Smooth muscle cell (in vitro differentiated cells): ENCODE measurements around the gene ZNF587B. TPM values are rescaled to one million over a fixed set of nuclear protein-coding genes. Genes with fewer than 3 reads are reported as not detected.

Experiments used
- DNase-seq: peaks from one replicate; lab custom pipeline; 2025; ENCODE audit not compliant: unreplicated experiment; lab: John Stamatoyannopoulos, UW
- H2AFZ ChIP-seq: fragments of 200-600 bp; sonication (generic); 2 replicates; pipeline ENCODE4 v1.6.0; 2016; ENCODE audit warnings: antibody characterized with exemption, low read depth, mild to moderate bottlenecking
- H3F3A ChIP-seq: fragments of 200-600 bp; sonication (generic); 2 replicates; pipeline ENCODE4 v1.6.0; 2017; ENCODE audit warnings: antibody characterized with exemption, low read depth
- H3K27ac ChIP-seq: fragments of 200-600 bp; sonication (generic); 2 replicates; pipeline ENCODE4 v1.5.1; 2016; ENCODE audit warnings: low read depth, mild to moderate bottlenecking
- H3K27me3 ChIP-seq: fragments of 200-600 bp; sonication (generic); 2 replicates; pipeline ENCODE4 v1.6.1; 2016; ENCODE audit warnings: low read depth, mild to moderate bottlenecking
- H3K36me3 ChIP-seq: fragments of 200-600 bp; sonication (generic); 2 replicates; pipeline ENCODE4 v1.5.1; 2016; ENCODE audit warnings: low read depth
- H3K4me1 ChIP-seq: fragments of 200-600 bp; sonication (generic); 2 replicates; pipeline ENCODE4 v1.5.1; 2016; ENCODE audit warnings: low read depth
- H3K4me2 ChIP-seq: fragments of 200-600 bp; sonication (generic); 2 replicates; pipeline ENCODE4 v1.6.0; 2016; ENCODE audit warnings: mild to moderate bottlenecking
- H3K4me3 ChIP-seq: fragments of 200-600 bp; sonication (generic); 2 replicates; pipeline ENCODE4 v1.5.1; 2016; ENCODE audit warnings: mild to moderate bottlenecking
- H3K79me2 ChIP-seq: fragments of 200-600 bp; sonication (generic); 2 replicates; pipeline ENCODE4 v1.6.0; 2016; ENCODE audit warnings: low read depth, mild to moderate bottlenecking
- H3K9ac ChIP-seq: fragments of 200-600 bp; sonication (generic); 2 replicates; pipeline ENCODE4 v1.6.0; 2016; ENCODE audit warnings: low read depth
- H3K9me3 ChIP-seq: fragments of 200-600 bp; sonication (generic); replicated peaks from 2 replicates; pipeline ENCODE4 v1.5.1; 2016; ENCODE audit warnings: low read depth
- H4K20me1 ChIP-seq: fragments of 200-600 bp; sonication (generic); 2 replicates; pipeline ENCODE4 v1.6.0; 2016; ENCODE audit warnings: low read depth
- WGBS: methylation state at CpG from one replicate; pipeline ENCODE4 v1.1.7; 2016; ENCODE audit warnings: low lambda C conversion rate; 5-methylcytosine and 5-hydroxymethylcytosine counted together
- polyA plus RNA-seq: library from polyadenylated mRNA; unstranded; fragments of >200 nt; fragmentation: Nextera tagmentation; extraction: Ambion mirVana; gene quantifications from 2 replicates; pipeline ENCODE4 v1.2.1, GENCODE V29; 2016
- total RNA-seq: library from RNA; depleted of rRNA; stranded (reverse); fragments of >200 nt; gene quantifications from 2 replicates; pipeline ENCODE4 v1.2.3, GENCODE V29; 2014
- TF ChIP-seq, protein P1 (sequence below): fragments of 200-600 bp; sonication (generic); IDR thresholded peaks from 2 replicates; pipeline ENCODE4 v1.5.1; 2017; ENCODE audit warnings: borderline replicate concordance, mild to moderate bottlenecking, antibody characterized with exemption; ENCODE audit not compliant: insufficient read depth, poor library complexity, severe bottlenecking

The ZNF587B gene
- total RNA-seq (6.7 and 8.0 TPM in 2 replicates), polyA plus RNA-seq (1.2 and 4.3 TPM in 2 replicates)

DNA sequence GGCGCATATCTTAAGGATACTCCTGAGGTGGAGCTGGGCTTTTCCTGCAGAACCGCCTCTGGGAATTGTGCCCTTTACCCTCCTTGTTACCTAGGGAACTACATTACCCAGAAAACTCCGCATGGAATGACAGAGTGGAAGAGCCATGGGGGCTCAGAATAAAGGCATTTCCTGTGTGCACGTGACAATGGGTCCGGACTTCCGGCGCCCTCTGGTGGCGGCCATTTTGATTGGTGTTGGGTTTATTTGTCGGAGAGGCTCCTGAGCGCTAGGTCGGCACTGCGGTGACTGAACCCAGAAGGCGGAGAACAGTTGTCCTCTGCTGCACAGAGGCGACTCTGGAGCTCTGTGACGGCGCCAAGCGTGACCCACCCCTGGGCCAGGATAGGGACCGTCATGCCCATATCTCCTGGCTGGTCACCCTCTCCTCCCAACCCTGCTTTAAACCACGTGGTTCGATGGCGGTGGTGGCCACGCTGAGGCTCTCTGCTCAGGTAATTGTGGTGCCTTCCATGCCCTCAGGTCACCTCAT, at the start of gene ZNF587B:
ZNF587B (plus strand) TSS at position 229 of the 532 bp plus-strand sequence; CDS start at position 459, 230 bp downstream.
- peak within 1 kb of the TSS; percentile 63 for H3K27ac ChIP-seq
- 1% methylated on average over 21 of the region's 22 CpGs for WGBS

GRCh38 chr19:57786286-57786685, 43.8 kb upstream of the ZNF587B start:
- H3K79me2 ChIP-seq, result peaks cover 63% of the 10 kb centered on the region
- no peak overlapping the region for H3K4me3 ChIP-seq
- H3K27me3 ChIP-seq, result no peaks in the 10 kb centered on the region
- no peaks in the 10 kb centered on the region for H3K4me1 ChIP-seq
- no peaks in the 10 kb centered on the region for H3K9me3 ChIP-seq
- H3K4me2 ChIP-seq, result no peak overlapping the region
- peaks cover 8% of the 10 kb centered on the region for H4K20me1 ChIP-seq
- DNase-seq, result no peak
- H3K36me3 ChIP-seq, result no peaks in the 10 kb centered on the region
- H2AFZ ChIP-seq, result no peak overlapping the region
- H3K27ac ChIP-seq, result no peak overlapping the region
- no peaks in the 10 kb centered on the region for H3F3A ChIP-seq
- TF ChIP-seq, protein P1, sequence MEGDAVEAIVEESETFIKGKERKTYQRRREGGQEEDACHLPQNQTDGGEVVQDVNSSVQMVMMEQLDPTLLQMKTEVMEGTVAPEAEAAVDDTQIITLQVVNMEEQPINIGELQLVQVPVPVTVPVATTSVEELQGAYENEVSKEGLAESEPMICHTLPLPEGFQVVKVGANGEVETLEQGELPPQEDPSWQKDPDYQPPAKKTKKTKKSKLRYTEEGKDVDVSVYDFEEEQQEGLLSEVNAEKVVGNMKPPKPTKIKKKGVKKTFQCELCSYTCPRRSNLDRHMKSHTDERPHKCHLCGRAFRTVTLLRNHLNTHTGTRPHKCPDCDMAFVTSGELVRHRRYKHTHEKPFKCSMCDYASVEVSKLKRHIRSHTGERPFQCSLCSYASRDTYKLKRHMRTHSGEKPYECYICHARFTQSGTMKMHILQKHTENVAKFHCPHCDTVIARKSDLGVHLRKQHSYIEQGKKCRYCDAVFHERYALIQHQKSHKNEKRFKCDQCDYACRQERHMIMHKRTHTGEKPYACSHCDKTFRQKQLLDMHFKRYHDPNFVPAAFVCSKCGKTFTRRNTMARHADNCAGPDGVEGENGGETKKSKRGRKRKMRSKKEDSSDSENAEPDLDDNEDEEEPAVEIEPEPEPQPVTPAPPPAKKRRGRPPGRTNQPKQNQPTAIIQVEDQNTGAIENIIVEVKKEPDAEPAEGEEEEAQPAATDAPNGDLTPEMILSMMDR, result no peak
- H3K9ac ChIP-seq, result no peak overlapping the region
- 96% methylated on average over 29 of the region's 38 CpGs for WGBS

More for the DNA sequence above, at the start of gene ZNF587B:
- H3K4me3 ChIP-seq, result peak within 1 kb of the TSS; percentile 52
- no peaks in the 10 kb centered on the region for H3K9me3 ChIP-seq
- peak within 1 kb of the TSS; percentile 84 for H3K4me2 ChIP-seq
- TF ChIP-seq, protein P1, result peak; percentile 64
- peaks cover 69% of the 10 kb centered on the region for H3K79me2 ChIP-seq
- peaks cover 4% of the 10 kb centered on the region for H3K4me1 ChIP-seq
- peaks cover 66% of the 10 kb centered on the region for H4K20me1 ChIP-seq
- H3K36me3 ChIP-seq, result no peaks in the 10 kb centered on the region
- no peak within 1 kb of the TSS for H2AFZ ChIP-seq
- no peaks in the 10 kb centered on the region for H3F3A ChIP-seq
- peak; percentile 33 for DNase-seq
- no peaks in the 10 kb centered on the region for H3K27me3 ChIP-seq
- H3K9ac ChIP-seq, result peak within 1 kb of the TSS; percentile 36

GRCh38 chr19:57786906-57787305, 43.2 kb upstream of the ZNF587B start:
- WGBS, result 99% methylated on average over 5 of the region's 5 CpGs
- H3F3A ChIP-seq, result no peaks in the 10 kb centered on the region
- no peaks in the 10 kb centered on the region for H3K27me3 ChIP-seq
- TF ChIP-seq, protein P1, result no peak
- no peak overlapping the region for H3K9ac ChIP-seq
- H3K79me2 ChIP-seq, result peaks cover 61% of the 10 kb centered on the region
- no peak for DNase-seq
- no peak overlapping the region for H3K4me2 ChIP-seq
- no peak overlapping the region for H2AFZ ChIP-seq
- H3K36me3 ChIP-seq, result peaks cover under 1% of the 10 kb centered on the region
- no peak overlapping the region for H3K27ac ChIP-seq
- H3K4me3 ChIP-seq, result no peak overlapping the region
- H3K9me3 ChIP-seq, result no peaks in the 10 kb centered on the region
- peaks cover 8% of the 10 kb centered on the region for H4K20me1 ChIP-seq
- H3K4me1 ChIP-seq, result no peaks in the 10 kb centered on the region

DNA sequence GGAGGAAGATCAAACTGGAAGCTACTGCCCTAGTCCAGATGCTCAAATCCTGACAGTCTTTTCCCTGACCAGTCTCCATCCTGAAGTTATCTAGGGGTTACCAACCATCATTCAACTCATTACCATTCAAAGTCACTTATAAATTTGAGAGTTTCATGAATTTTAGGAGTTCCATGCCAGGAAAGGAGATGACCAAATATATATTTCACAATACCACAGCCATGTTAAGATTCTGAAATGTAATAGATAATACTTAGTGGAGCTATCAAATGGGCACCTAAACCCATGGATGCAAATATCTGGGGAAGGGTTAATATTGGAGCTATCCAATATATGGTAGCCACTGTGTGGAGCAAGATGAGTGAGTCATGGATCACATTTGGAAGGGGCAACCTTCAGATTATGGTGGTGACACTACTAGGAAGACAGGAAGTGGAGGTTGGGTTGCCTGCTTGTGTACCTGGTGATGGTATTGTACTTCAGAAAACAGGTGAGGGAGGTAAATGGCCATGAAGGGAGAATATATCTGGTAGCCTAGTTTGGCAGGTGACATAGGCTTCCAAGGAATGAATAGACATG, 41.9 kb upstream of the ZNF587B start:
- Histone ChIP-seq H3K4me1 (no peaks in the 10 kb centered on the region), H3K4me3 (no peak overlapping the region), H3K36me3 (peaks cover 4% of the 10 kb centered on the region), H2AFZ (no peak overlapping the region), H3K27me3 (no peaks in the 10 kb centered on the region), H3K79me2 (peaks cover 62% of the 10 kb centered on the region), H3F3A (no peaks in the 10 kb centered on the region), H3K9ac (no peak overlapping the region), H3K4me2 (no peak overlapping the region), H3K27ac (no peak overlapping the region), H3K9me3 (no peaks in the 10 kb centered on the region), H4K20me1 (peaks cover 8% of the 10 kb centered on the region)
- DNase-seq, result no peak
- TF ChIP-seq, protein P1, result no peak
